SK-N-SH treated with all-trans-retinoic acid at 6 μM for 48 hours (cell line): ENCODE measurements around the gene C10orf120.

ENCODE experiments used
- ATAC-seq: fragments of 200-7000 bp; cut with Tn5 transposase; 3 replicates; pipeline ENCODE4 v1.9.1; 2020; ENCODE audit warnings: mild to moderate bottlenecking, moderate library complexity
- ARNTL ChIP-seq: fragments of 450-650 bp; formaldehyde crosslinking; IDR thresholded peaks from 2 replicates; pipeline ENCODE4 v1.5.0; 2020; ENCODE audit warnings: low read depth, mild to moderate bottlenecking, moderate library complexity, borderline replicate concordance
- BACH2 ChIP-seq: fragments of 250-450 bp; sonication (Bioruptor Pico); IDR thresholded peaks from 2 replicates; pipeline ENCODE4 v1.9.0; 2021; ENCODE audit warnings: mild to moderate bottlenecking, borderline replicate concordance
- CREB5 ChIP-seq: fragments of 250-450 bp; sonication (Bioruptor Pico); IDR thresholded peaks from 2 replicates; pipeline ENCODE4 v1.5.1; 2020; ENCODE audit warnings: low read depth, mild to moderate bottlenecking, moderate library complexity
- CSDC2 ChIP-seq: fragments of 250-450 bp; sonication (Bioruptor Pico); IDR thresholded peaks from 2 replicates; pipeline ENCODE4 v1.5.0; 2020; ENCODE audit warnings: mild to moderate bottlenecking, moderate library complexity
- CSRNP3 ChIP-seq: fragments of 250-450 bp; sonication (Bioruptor Pico); IDR thresholded peaks from 2 replicates; pipeline ENCODE4 v1.5.1; 2021; ENCODE audit warnings: mild to moderate bottlenecking, moderate library complexity
- ESRRG ChIP-seq: fragments of 250-450 bp; sonication (Bioruptor Pico); IDR thresholded peaks from 2 replicates; pipeline ENCODE4 v1.6.1; 2021; ENCODE audit warnings: mild to moderate bottlenecking
- GLIS3 ChIP-seq: fragments of 250-450 bp; sonication (Bioruptor Pico); IDR thresholded peaks from 2 replicates; pipeline ENCODE4 v1.5.0; 2020; ENCODE audit warnings: mild to moderate bottlenecking, moderate library complexity
- ISL1 ChIP-seq: fragments of 250-450 bp; sonication (Bioruptor Pico); IDR thresholded peaks from 2 replicates; pipeline ENCODE4 v2.1.2; 2022; ENCODE audit warnings: mild to moderate bottlenecking, moderate library complexity
- OSR1 ChIP-seq: fragments of 250-450 bp; sonication (Bioruptor Pico); IDR thresholded peaks from 2 replicates; pipeline ENCODE4 v1.8.0; 2022; ENCODE audit warnings: moderate library complexity, mild to moderate bottlenecking, inconsistent platforms
- PATZ1 ChIP-seq: fragments of 250-450 bp; sonication (Bioruptor Pico); IDR thresholded peaks from 2 replicates; pipeline ENCODE4 v1.8.0; 2020; ENCODE audit warnings: mild to moderate bottlenecking, moderate library complexity, borderline replicate concordance
- POU6F1 ChIP-seq: fragments of 250-450 bp; sonication (Bioruptor Pico); IDR thresholded peaks from 2 replicates; pipeline ENCODE4 v1.8.0; 2021; ENCODE audit warnings: low read depth, mild to moderate bottlenecking, moderate library complexity, borderline replicate concordance
- PPARA ChIP-seq: fragments of 250-450 bp; sonication (Bioruptor Pico); IDR thresholded peaks from 2 replicates; pipeline ENCODE4 v1.5.0; 2020; ENCODE audit warnings: mild to moderate bottlenecking, borderline replicate concordance
- RARB ChIP-seq: fragments of 250-450 bp; sonication (Bioruptor Pico); IDR thresholded peaks from 2 replicates; pipeline ENCODE4 v1.8.0; 2021; ENCODE audit warnings: mild to moderate bottlenecking, moderate library complexity
- SNAI2 ChIP-seq: fragments of 250-450 bp; sonication (Bioruptor Pico); IDR thresholded peaks from 2 replicates; pipeline ENCODE4 v1.5.0; 2020; ENCODE audit warnings: mild to moderate bottlenecking, moderate library complexity
- TCF4 ChIP-seq: fragments of 250-450 bp; sonication (Bioruptor Pico); IDR thresholded peaks from 2 replicates; pipeline ENCODE4 v1.8.0; 2021; ENCODE audit warnings: mild to moderate bottlenecking, moderate library complexity, borderline replicate concordance
- TOX ChIP-seq: fragments of 250-450 bp; sonication (Bioruptor Pico); IDR thresholded peaks from 2 replicates; pipeline ENCODE4 v1.8.0; 2021; ENCODE audit warnings: mild to moderate bottlenecking, moderate library complexity, borderline replicate concordance
- ZC3H10 ChIP-seq: fragments of 250-450 bp; sonication (Bioruptor Pico); IDR thresholded peaks from 2 replicates; pipeline ENCODE4 v1.5.1; 2021; ENCODE audit warnings: mild to moderate bottlenecking, moderate library complexity
- ZFP3 ChIP-seq: fragments of 250-450 bp; sonication (Bioruptor Pico); IDR thresholded peaks from 2 replicates; pipeline ENCODE4 v1.5.0; 2020; ENCODE audit warnings: mild to moderate bottlenecking, moderate library complexity
- ZFP30 ChIP-seq: fragments of 450-650 bp; formaldehyde crosslinking; IDR thresholded peaks from 2 replicates; pipeline ENCODE4 v1.5.0; 2022; ENCODE audit warnings: mild to moderate bottlenecking, moderate library complexity
- ZNF565 ChIP-seq: fragments of 450-650 bp; formaldehyde crosslinking; conservative IDR thresholded peaks from 2 replicates; pipeline ENCODE4 v1.5.0; 2020; ENCODE audit warnings: low read depth, mild to moderate bottlenecking, moderate library complexity
- ZNF70 ChIP-seq: fragments of 450-650 bp; formaldehyde crosslinking; IDR thresholded peaks from 2 replicates; pipeline ENCODE4 v1.5.0; 2020; ENCODE audit warnings: mild to moderate bottlenecking, moderate library complexity
- ZNF8 ChIP-seq: fragments of 450-650 bp; formaldehyde crosslinking; IDR thresholded peaks from 2 replicates; pipeline ENCODE4 v1.5.0; 2020; ENCODE audit warnings: mild to moderate bottlenecking, moderate library complexity

Gene C10orf120

GRCh38 chr10:122744257-122744656, 44.6 kb upstream of the C10orf120 start:
- TF ChIP-seq TOX (CRISPR knock-in tag) (no peak), ZNF8 (CRISPR knock-in tag) (no peak)
- ATAC-seq = no peak

GRCh38 chr10:122740640-122741039, 41.0 kb upstream of the C10orf120 start:
- no peak for ATAC-seq
- TF ChIP-seq CREB5 (CRISPR knock-in tag) = no peak
- no peak for TF ChIP-seq ZNF565
- TF ChIP-seq ISL1 (CRISPR knock-in tag) = no peak
- no peak for TF ChIP-seq ZFP3 (CRISPR knock-in tag)
- no peak for TF ChIP-seq ZFP30 (CRISPR knock-in tag)
- no peak for TF ChIP-seq TCF4
- TF ChIP-seq PATZ1 (CRISPR knock-in tag) = no peak
- no peak for TF ChIP-seq ARNTL
- TF ChIP-seq SNAI2 (CRISPR knock-in tag) = no peak
- TF ChIP-seq GLIS3 (CRISPR knock-in tag) = no peak
- no peak for TF ChIP-seq OSR1 (CRISPR knock-in tag)
- no peak for TF ChIP-seq CSDC2 (CRISPR knock-in tag)
- no peak for TF ChIP-seq ESRRG (CRISPR knock-in tag)
- no peak for TF ChIP-seq BACH2
- no peak for TF ChIP-seq CSRNP3 (CRISPR knock-in tag)
- no peak for TF ChIP-seq POU6F1 (CRISPR knock-in tag)
- TF ChIP-seq PPARA (CRISPR knock-in tag) = no peak

- ATAC-seq = no peak
- TF ChIP-seq ZC3H10 (no peak), ZNF70 (CRISPR knock-in tag) (no peak), CSDC2 (CRISPR knock-in tag) (no peak)
These were observed 38.4 kb upstream of the C10orf120 start for GRCh38 chr10:122738031-122738430.

GRCh38 chr10:122733931-122734665, 34.5 kb upstream of the C10orf120 start:
- TF ChIP-seq CSDC2 (CRISPR knock-in tag) = no peak
- no peak for TF ChIP-seq POU6F1 (CRISPR knock-in tag)
- TF ChIP-seq TCF4 = no peak
- TF ChIP-seq ZC3H10 = no peak
- no peak for TF ChIP-seq CSRNP3 (CRISPR knock-in tag)
- TF ChIP-seq TOX (CRISPR knock-in tag) = no peak
- TF ChIP-seq PATZ1 (CRISPR knock-in tag) = no peak
- TF ChIP-seq RARB (CRISPR knock-in tag) = no peak

More at GRCh38 chr10:122733931-122734665, 34.5 kb upstream of the C10orf120 start:
- no peak for ATAC-seq
